PC-9 (cell line): ENCODE data around the gene FALEC. TPM values are rescaled to one million over a fixed set of nuclear protein-coding genes. Genes with fewer than 3 reads are reported as not detected.

Source experiments
- BruUV-seq: library from RNA; stranded (reverse); fragments of 400-500 nt; replicated peaks from 2 replicates; lab custom pipeline; 2021; lab: Mats Ljungman, UMichigan
- CTCF ChIA-PET: fragments of 300-600 bp; sonication (Branson Sonifier 250); formaldehyde crosslinking; loops from one replicate; lab custom pipeline; 2022; ENCODE audit warnings: antibody characterized with exemption; lab: Charles Lee
- POLR2A ChIA-PET: fragments of 300-600 bp; sonication (Branson Sonifier 250); formaldehyde crosslinking; loops from one replicate; lab custom pipeline; 2022; ENCODE audit warnings: antibody characterized with exemption; ENCODE audit not compliant: unreplicated experiment; lab: Charles Lee
- DNase-seq, 2 experiments: peaks; one replicate each; pipeline versions ENCODE4 v3.0.0 to v3.0.0-alpha.2; 2015 to 2022; ENCODE audit warnings: mixed read lengths in 1 of 2
- H2AFZ ChIP-seq: fragments of 200-600 bp; sonication (generic); 2 replicates; pipeline ENCODE4 v1.8.1; 2017; ENCODE audit warnings: antibody characterized with exemption
- H3F3A ChIP-seq: fragments of 200-600 bp; sonication (generic); 2 replicates; pipeline ENCODE4 v1.8.1; 2017; ENCODE audit warnings: antibody characterized with exemption, mild to moderate bottlenecking, low read depth; ENCODE audit not compliant: insufficient read depth
- H3K27ac ChIP-seq: fragments of 200-600 bp; sonication (generic); 2 replicates; pipeline ENCODE4 v1.6.1; 2016; ENCODE audit warnings: mixed run types
- H3K27me3 ChIP-seq: fragments of 200-600 bp; sonication (generic); 2 replicates; pipeline ENCODE4 v1.6.1; 2016; ENCODE audit warnings: low read depth, mixed run types; ENCODE audit not compliant: insufficient read depth
- H3K36me3 ChIP-seq: fragments of 200-600 bp; sonication (generic); 2 replicates; pipeline ENCODE4 v1.6.1; 2016; ENCODE audit warnings: low read depth, mixed run types
- H3K4me1 ChIP-seq: fragments of 200-600 bp; sonication (generic); replicated peaks from 2 replicates; pipeline ENCODE4 v1.6.1; 2016; ENCODE audit warnings: mixed run types; ENCODE audit not compliant: insufficient read depth
- H3K4me2 ChIP-seq: fragments of 200-600 bp; sonication (generic); 2 replicates; pipeline ENCODE4 v1.6.1; 2017; ENCODE audit warnings: mixed run types
- H3K4me3 ChIP-seq: fragments of 200-600 bp; sonication (generic); 2 replicates; pipeline ENCODE4 v1.6.1; 2016; ENCODE audit warnings: mixed run types
- H3K79me2 ChIP-seq: fragments of 200-600 bp; sonication (generic); 2 replicates; pipeline ENCODE4 v1.6.1; 2017; ENCODE audit warnings: low read depth, mixed run types
- H3K9me2 ChIP-seq: fragments of 200-600 bp; sonication (generic); 2 replicates; pipeline ENCODE4 v1.8.1; 2017; ENCODE audit warnings: mild to moderate bottlenecking; ENCODE audit not compliant: insufficient read depth
- H3K9me3 ChIP-seq: fragments of 200-600 bp; sonication (generic); 2 replicates; pipeline ENCODE4 v1.8.1; 2016; ENCODE audit warnings: low read depth; ENCODE audit not compliant: insufficient read depth
- H4K20me1 ChIP-seq: fragments of 200-600 bp; sonication (generic); 2 replicates; pipeline ENCODE4 v1.8.1; 2017; ENCODE audit not compliant: insufficient read depth
- EZH2 ChIP-seq: fragments of 200-600 bp; sonication (generic); IDR thresholded peaks from 2 replicates; pipeline ENCODE4 v1.8.0; 2017; ENCODE audit warnings: antibody characterized with exemption, low read depth
- intact Hi-C: fragments of 100-400 bp; cut with micrococcal nuclease; formaldehyde crosslinking; loops from one replicate; pipeline ENCODE4 v1.10.0; 2022; ENCODE audit not compliant: unreplicated experiment
- total RNA-seq: library from RNA; stranded (reverse); gene quantifications from 2 replicates; pipeline ENCODE4 v1.2.3, GENCODE V29; 2021
- TF ChIP-seq, protein P1 (sequence below): fragments of 200-600 bp; sonication (generic); conservative IDR thresholded peaks from 2 replicates; pipeline ENCODE4 v1.6.1; 2017; ENCODE audit warnings: mixed run types, antibody characterized with exemption, mild to moderate bottlenecking, moderate library complexity

Gene FALEC
- total RNA-seq, 1 experiment from 2014 or later: 0.94 TPM

DNA sequence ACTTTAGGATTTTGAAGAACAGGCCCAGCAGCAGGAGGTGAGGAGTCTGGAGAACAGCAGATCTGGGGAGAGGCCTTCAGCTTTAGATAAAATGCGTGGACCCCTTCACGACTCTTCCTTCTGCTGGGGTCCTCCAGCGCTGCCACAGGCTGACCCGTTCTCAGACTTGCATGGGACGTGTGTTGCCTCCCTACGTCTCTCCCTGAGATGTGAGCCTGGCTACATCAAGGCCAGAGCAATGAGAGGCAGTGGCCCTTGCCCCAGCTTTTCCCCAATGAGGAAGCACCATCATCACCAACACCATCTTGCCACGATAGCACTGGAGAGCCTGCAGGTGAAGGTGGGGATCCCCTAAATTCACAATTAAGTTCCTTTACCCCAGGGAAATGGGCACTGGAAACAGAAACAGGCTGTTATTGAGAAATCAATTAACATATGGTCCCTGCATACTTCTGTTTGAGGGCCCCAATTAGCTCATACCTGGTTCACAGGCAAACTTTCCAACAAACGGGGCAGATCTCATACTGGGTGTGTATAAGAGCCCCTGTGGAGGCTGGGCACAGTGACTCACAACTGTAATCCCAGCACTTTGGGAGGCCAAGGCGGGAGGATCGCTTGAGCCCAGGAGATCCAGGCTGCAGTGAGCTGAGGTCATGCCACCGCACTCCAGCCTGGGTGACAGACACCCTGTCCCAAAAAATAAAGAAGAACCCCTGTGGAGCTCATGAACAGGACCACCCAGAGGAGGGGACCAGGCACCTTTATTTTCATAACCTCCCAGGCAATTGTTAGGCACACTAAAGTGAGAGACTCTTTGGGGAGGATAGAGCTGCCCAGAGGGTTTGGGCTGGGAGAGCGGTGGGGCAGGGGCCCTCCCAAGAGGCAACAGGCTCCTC, 21.5 kb downstream of the FALEC start:
- intact Hi-C loops: no loop called here
- Histone ChIP-seq H3K4me2 (peak overlapping the region; percentile 53; the same call in 1 of the 2 replicates), H3K4me1 (peaks cover 33% of the 10 kb centered on the region), H2AFZ (no peak overlapping the region), H3K4me3 (no peak overlapping the region), H4K20me1 (no peaks in the 10 kb centered on the region), H3K79me2 (no peaks in the 10 kb centered on the region), H3K9me3 (no peaks in the 10 kb centered on the region), H3K27me3 (no peaks in the 10 kb centered on the region), H3F3A (peaks cover 23% of the 10 kb centered on the region; the same call in 1 of the 2 replicates), H3K27ac (no peak overlapping the region), H3K9me2 (no peaks in the 10 kb centered on the region), H3K36me3 (no peaks in the 10 kb centered on the region)
- ChIA-PET POLR2A (interaction anchor here (0.5 to 1.7 kb wide), 6 partner anchors 11 to 650 kb away, joined by 3 to 15 read pairs (median 4); partner anchors contain the start of gene GOLPH3L), CTCF (interaction anchor here (0.6 to 1.8 kb wide), 4 partner anchors 8 to 422 kb away, joined by 4 to 11 read pairs (median 5); no protein-coding TSS in a partner anchor)
- peak in 1 of 2 experiments; percentile 64 for DNase-seq
- no TSS peak for BruUV-seq
- TF ChIP-seq, protein P1, sequence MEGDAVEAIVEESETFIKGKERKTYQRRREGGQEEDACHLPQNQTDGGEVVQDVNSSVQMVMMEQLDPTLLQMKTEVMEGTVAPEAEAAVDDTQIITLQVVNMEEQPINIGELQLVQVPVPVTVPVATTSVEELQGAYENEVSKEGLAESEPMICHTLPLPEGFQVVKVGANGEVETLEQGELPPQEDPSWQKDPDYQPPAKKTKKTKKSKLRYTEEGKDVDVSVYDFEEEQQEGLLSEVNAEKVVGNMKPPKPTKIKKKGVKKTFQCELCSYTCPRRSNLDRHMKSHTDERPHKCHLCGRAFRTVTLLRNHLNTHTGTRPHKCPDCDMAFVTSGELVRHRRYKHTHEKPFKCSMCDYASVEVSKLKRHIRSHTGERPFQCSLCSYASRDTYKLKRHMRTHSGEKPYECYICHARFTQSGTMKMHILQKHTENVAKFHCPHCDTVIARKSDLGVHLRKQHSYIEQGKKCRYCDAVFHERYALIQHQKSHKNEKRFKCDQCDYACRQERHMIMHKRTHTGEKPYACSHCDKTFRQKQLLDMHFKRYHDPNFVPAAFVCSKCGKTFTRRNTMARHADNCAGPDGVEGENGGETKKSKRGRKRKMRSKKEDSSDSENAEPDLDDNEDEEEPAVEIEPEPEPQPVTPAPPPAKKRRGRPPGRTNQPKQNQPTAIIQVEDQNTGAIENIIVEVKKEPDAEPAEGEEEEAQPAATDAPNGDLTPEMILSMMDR: no peak
- no peak for TF ChIP-seq EZH2

DNA sequence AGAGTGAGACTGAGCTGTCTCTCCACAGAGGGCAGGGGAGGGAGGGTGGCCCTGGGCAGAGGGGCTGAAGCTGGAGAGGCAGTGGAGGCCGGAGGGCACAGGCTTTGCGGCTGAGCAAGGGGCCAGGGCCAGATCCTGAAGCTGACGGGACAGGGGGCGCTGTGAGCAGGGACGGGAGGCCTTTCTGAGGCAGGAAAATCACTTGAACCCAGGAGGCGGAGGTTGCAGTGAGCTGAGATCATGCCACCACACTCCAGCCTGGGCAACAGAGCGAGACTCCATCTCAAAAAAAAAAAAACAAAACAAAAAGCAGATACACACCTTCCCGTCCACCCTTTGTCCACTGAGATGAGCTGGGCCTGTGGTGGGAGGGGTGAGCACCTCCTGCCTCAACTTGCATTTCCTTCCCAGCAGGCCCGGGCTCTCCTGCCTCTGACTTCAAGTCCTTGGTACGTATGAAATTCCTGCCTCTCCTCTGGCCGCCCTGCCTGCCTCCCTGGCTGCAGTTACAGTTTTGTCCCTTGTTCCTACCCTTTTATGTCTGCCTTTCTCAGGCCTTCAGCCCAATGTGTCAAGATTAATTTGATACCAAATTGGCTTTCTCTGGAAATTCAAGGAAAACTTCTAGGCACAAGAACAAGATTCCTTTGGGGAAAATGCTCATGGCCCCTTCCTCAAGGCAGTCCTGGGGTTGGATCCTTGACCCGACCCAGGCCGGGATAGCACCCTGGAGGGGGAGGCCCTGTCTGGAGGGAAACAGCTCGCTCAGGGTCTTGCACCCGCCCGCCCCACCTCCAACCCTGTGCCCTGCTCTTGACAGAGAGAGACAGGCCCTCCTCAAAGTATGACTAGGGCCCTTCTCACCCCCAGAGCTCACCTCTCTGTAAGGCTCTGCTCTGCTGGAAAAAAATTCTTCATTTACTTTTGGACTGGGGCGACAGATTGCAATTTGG, 22.5 kb downstream of the FALEC start:
- TF ChIP-seq, protein P1: no peak
- TF ChIP-seq EZH2: no peak
- peak overlapping the region; percentile 48 for H3K27ac ChIP-seq

More for the DNA sequence above, 22.5 kb downstream of the FALEC start:
- H2AFZ ChIP-seq: 0 out of 2 replicates have a peak overlapping the region, but pooled peaks have one; percentile 23
- no peaks in the 10 kb centered on the region for H3K36me3 ChIP-seq
- no peaks in the 10 kb centered on the region for H3K79me2 ChIP-seq
- ChIA-PET POLR2A (interaction anchor here (0.5 to 1.4 kb wide), 8 partner anchors 24 to 651 kb away, joined by 3 to 15 read pairs (median 6); partner anchors contain the start of genes ECM1 and GOLPH3L), CTCF (interaction anchor here (0.6 to 1.8 kb wide), 6 partner anchors 9 to 423 kb away, joined by 3 to 11 read pairs (median 4); partner anchors contain the start of gene ECM1)
- peaks cover 33% of the 10 kb centered on the region for H3K4me1 ChIP-seq
- no peaks in the 10 kb centered on the region for H3K9me3 ChIP-seq
- H3F3A ChIP-seq: peaks cover 23% of the 10 kb centered on the region; the same call in 1 of the 2 replicates
- H3K27me3 ChIP-seq: no peaks in the 10 kb centered on the region
- H3K9me2 ChIP-seq: no peaks in the 10 kb centered on the region
- no peaks in the 10 kb centered on the region for H4K20me1 ChIP-seq
- H3K4me2 ChIP-seq: peak overlapping the region; percentile 53
- DNase-seq: peak; percentile 70 to 78
- intact Hi-C loops: no loop called here
- no peak overlapping the region for H3K4me3 ChIP-seq
- BruUV-seq: TSS peak; percentile 77
